ENCODE data around the gene ZNF675.
"Not testable (repeated sequence)": the region's sequence is repeated elsewhere in the genome, so short reads cannot be mapped to it uniquely, and the experiment has no call there.

Gene ZNF675

GRCh38 chr19:23686621-23687423 is at the start of gene ZNF675:
TSS of gene ZNF675 (minus strand) at chr19:23687212. CDS start at chr19:23687033, 179 bp downstream.
- peak; percentile 98 for DNase-seq

GRCh38 chr19:23730729-23731465 is 43.9 kb upstream of the ZNF675 start:
- not testable (repeated sequence) for DNase-seq

GRCh38 chr19:23724161-23724560 is 37.1 kb upstream of the ZNF675 start:
- DNase-seq: not testable (repeated sequence)

GRCh38 chr19:23718802-23719201 is 31.8 kb upstream of the ZNF675 start:
- no peak for DNase-seq

GRCh38 chr19:23716792-23717191 is 29.8 kb upstream of the ZNF675 start:
- DNase-seq: no peak

- DNase-seq: no peak
Observed at GRCh38 chr19:23709347-23709746, 22.3 kb upstream of the ZNF675 start.

- no peak for DNase-seq
Observed at GRCh38 chr19:23706657-23707056, 19.6 kb upstream of the ZNF675 start.

GRCh38 chr19:23699521-23699860 is 12.5 kb upstream of the ZNF675 start:
- DNase-seq: no peak

GRCh38 chr19:23698711-23699520 is 11.9 kb upstream of the ZNF675 start:
- DNase-seq: peak; percentile 32

- not testable (repeated sequence) for DNase-seq
Observed at GRCh38 chr19:23692937-23693336, 5.9 kb upstream of the ZNF675 start.

- DNase-seq: no peak
Observed at GRCh38 chr19:23673132-23673531, 13.9 kb downstream of the ZNF675 start.

GRCh38 chr19:23668606-23669005 is 18.4 kb downstream of the ZNF675 start:
- not testable (repeated sequence) for DNase-seq

- DNase-seq: no peak
Observed at GRCh38 chr19:23665651-23666410, 21.2 kb downstream of the ZNF675 start.

- DNase-seq: not testable (repeated sequence)
Observed at GRCh38 chr19:23649817-23650216, 37.2 kb downstream of the ZNF675 start.
